GM10266 (cell line): Measurements from ENCODE around the gene DNAH6.

Experiments
- DNase-seq: peaks from one replicate; pipeline ENCODE4 v3.0.0; 2012; ENCODE audit errors: extremely low spot score
- TF ChIP-seq, protein P1 (sequence below): IDR thresholded peaks from 2 replicates; pipeline ENCODE4 v1.5.1; 2012; ENCODE audit warnings: mild to moderate bottlenecking, low read depth; ENCODE audit not compliant: control insufficient read depth, insufficient read depth; ENCODE audit errors: missing control alignments

DNAH6 gene

GRCh38 chr2:84636080-84636971 lies 120.0 kb downstream of the DNAH6 start:
- DNase-seq, result no peak
- TF ChIP-seq, protein P1, sequence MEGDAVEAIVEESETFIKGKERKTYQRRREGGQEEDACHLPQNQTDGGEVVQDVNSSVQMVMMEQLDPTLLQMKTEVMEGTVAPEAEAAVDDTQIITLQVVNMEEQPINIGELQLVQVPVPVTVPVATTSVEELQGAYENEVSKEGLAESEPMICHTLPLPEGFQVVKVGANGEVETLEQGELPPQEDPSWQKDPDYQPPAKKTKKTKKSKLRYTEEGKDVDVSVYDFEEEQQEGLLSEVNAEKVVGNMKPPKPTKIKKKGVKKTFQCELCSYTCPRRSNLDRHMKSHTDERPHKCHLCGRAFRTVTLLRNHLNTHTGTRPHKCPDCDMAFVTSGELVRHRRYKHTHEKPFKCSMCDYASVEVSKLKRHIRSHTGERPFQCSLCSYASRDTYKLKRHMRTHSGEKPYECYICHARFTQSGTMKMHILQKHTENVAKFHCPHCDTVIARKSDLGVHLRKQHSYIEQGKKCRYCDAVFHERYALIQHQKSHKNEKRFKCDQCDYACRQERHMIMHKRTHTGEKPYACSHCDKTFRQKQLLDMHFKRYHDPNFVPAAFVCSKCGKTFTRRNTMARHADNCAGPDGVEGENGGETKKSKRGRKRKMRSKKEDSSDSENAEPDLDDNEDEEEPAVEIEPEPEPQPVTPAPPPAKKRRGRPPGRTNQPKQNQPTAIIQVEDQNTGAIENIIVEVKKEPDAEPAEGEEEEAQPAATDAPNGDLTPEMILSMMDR, result no peak

DNA sequence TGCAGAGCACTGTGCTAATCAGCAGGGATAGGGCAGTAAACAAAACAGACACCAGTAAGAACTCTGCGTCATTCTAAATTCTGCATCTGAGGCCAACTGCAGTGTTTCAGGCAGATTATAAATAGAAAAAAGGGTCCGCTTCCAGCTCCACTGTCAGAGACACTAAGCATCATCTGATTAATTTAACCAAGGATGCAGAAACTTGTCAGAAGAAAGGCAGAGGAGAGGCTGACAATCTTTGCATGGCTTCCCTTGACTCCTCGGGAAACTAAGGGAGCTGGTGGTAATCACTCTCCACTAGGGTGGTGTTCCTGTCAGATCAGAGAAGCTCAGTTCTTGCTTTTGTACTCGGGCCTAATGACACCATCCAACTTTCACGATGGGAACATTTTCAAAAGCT lies 123.5 kb downstream of the DNAH6 start:
- no peak for DNase-seq
- TF ChIP-seq, protein P1, result no peak

DNA sequence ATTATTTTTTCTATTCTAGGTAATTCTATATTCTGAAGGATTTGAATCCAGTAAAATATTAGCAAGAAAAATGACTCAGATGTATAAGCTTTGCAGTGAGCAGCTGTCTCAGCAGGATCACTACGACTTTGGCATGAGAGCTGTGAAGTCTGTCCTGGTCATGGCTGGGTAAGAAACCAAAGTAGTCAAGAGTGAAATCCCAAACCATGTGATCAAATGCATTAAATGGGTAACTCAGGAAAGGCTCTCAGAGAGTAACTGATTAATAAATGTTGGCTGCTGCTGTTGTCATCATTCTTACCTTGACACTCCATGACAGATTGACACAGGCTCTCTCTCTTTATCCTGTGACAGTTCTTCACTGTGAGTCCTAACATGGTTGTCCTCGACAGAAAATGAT lies 124.1 kb downstream of the DNAH6 start:
- no peak for DNase-seq
- TF ChIP-seq, protein P1, result no peak

DNA sequence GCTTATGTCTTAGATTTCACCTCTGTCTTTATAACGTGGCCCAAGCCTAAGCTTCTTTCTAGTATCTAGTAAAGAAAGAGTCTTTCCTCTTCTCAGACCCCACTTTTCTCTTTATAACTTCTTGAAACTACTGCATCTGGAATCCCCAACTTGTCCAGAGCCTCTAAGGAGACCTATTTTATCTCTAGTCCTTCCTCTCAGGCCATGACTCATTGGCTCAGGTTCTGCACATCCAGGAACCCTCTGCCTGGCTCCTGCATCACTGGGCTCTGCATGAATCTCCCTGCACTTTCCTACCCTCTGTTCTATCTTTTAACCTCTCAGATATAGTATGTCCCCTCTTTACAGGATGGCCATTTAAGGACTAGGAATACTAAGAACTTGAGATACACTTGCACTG lies 124.7 kb downstream of the DNAH6 start:
- DNase-seq, result no peak
- TF ChIP-seq, protein P1, result no peak

DNA sequence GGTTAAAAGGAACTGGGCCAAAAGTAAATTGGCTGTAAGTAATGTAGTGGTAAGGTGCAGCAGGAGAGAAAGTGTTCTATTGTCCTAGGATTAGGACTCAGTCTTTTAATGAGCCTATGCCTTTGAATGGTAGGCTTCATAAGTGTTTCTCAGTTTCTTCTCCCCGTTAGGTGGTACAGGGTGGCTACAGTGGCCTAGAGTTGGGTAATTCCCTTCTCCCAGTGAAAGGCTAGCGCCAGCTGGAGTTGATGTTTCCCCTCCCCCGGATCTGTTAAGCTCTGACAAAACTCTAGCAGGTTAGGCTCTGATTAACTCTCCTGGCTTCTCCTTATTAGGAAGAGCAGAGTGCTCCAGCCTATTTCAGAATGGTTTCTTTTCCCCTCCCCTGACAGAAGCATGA lies 127.7 kb downstream of the DNAH6 start:
- no peak for DNase-seq
- TF ChIP-seq, protein P1, result no peak

- DNase-seq, result no peak
- TF ChIP-seq, protein P1, result no peak
Measured at GRCh38 chr2:84646514-84646913, 130.2 kb downstream of the DNAH6 start.

GRCh38 chr2:84647267-84647666 lies 131.0 kb downstream of the DNAH6 start:
- DNase-seq, result no peak
- TF ChIP-seq, protein P1, result no peak
